ENCODE measurements around the gene RELN. TPM values are rescaled to one million over a fixed set of nuclear protein-coding genes. Genes with fewer than 3 reads are reported as not detected.

RELN gene
- total and polyA plus RNA-seq, 2 donors, result 0.28 to 0.96 TPM

DNA sequence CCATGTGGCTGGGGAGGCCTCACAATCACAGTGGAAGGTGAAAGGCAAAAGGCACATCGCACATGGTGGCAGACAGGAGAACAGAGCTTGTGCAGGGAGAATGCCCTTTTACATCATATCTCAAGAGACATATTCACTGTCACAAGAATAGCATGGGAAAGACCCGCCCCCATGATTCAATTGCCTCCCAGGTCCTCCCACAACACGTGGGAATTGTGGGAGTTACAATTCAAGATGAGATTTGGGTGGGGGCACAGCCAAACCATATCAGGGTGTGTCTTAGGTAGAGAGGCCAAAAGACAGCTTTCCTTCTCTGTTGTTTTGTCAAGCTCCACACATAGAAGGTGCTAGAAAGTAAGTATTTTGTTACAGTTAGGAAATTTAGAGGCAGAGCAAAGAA is 522.6 kb downstream of the RELN start:
- Histone ChIP-seq H3K27me3 (ENCODE audit: control insufficient read depth in 2 of 2, insufficient read depth in 1 of 2, low read length in 1 of 2) (no peaks in the 10 kb centered on the region), H3K9me3 (ENCODE audit: control insufficient read depth in 2 of 2, insufficient read depth in 1 of 2, low read length in 1 of 2) (no peaks in the 10 kb centered on the region), H3K4me1 (ENCODE audit: control insufficient read depth in 2 of 2, insufficient read depth in 2 of 2, low read length in 2 of 2) (no peaks in the 10 kb centered on the region), H3K36me3 (ENCODE audit: control insufficient read depth in 2 of 2, insufficient read depth in 2 of 2, low read length in 1 of 2) (no peaks in the 10 kb centered on the region), H3K4me3 (ENCODE audit: low read length in 2 of 2) (no peak overlapping the region), H3K27ac (ENCODE audit: low read depth in 1 of 2, low read length in 1 of 2) (no peak overlapping the region)
- 65% methylated on average over 3 of the region's 3 CpGs for WGBS
- DNase-seq (ENCODE audit: low read depth in 6 of 9, low spot score in 9 of 9), result no peak

DNA sequence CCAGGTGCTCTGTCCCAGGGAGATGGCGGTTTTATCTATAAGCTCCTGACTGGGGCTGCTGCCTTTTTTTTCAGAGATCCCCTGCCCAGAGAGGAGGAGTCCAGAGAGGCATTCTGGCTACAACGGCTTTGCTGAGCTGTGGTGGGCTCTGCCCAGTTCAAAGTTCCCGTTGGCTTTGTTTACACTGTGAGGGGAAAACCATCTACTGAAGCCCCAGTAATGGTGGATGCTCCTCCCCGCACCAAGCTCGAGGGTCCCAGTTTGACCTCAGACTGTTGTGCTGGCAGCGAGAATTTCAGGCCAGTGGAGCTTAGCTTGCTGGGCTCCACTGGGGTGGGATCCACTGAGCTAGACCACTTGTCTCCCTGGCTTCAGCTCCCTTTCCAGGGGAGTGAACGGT is 527.1 kb downstream of the RELN start:
- no peaks in the 10 kb centered on the region for H3K4me1 ChIP-seq (ENCODE audit: control insufficient read depth in 2 of 2, insufficient read depth in 2 of 2, low read length in 2 of 2)
- H3K27ac ChIP-seq (ENCODE audit: low read depth in 1 of 2, low read length in 1 of 2), result no peak overlapping the region
- no peaks in the 10 kb centered on the region for H3K36me3 ChIP-seq (ENCODE audit: control insufficient read depth in 2 of 2, insufficient read depth in 2 of 2, low read length in 1 of 2)
- H3K9me3 ChIP-seq (ENCODE audit: control insufficient read depth in 2 of 2, insufficient read depth in 1 of 2, low read length in 1 of 2), result no peaks in the 10 kb centered on the region
- no peaks in the 10 kb centered on the region for H3K27me3 ChIP-seq (ENCODE audit: control insufficient read depth in 2 of 2, insufficient read depth in 1 of 2, low read length in 1 of 2)
- no peak overlapping the region for H3K4me3 ChIP-seq (ENCODE audit: low read length in 2 of 2)
- WGBS, result 95% methylated on average over 7 of the region's 7 CpGs
- no peak for DNase-seq (ENCODE audit: low read depth in 6 of 9, low spot score in 9 of 9)

DNA sequence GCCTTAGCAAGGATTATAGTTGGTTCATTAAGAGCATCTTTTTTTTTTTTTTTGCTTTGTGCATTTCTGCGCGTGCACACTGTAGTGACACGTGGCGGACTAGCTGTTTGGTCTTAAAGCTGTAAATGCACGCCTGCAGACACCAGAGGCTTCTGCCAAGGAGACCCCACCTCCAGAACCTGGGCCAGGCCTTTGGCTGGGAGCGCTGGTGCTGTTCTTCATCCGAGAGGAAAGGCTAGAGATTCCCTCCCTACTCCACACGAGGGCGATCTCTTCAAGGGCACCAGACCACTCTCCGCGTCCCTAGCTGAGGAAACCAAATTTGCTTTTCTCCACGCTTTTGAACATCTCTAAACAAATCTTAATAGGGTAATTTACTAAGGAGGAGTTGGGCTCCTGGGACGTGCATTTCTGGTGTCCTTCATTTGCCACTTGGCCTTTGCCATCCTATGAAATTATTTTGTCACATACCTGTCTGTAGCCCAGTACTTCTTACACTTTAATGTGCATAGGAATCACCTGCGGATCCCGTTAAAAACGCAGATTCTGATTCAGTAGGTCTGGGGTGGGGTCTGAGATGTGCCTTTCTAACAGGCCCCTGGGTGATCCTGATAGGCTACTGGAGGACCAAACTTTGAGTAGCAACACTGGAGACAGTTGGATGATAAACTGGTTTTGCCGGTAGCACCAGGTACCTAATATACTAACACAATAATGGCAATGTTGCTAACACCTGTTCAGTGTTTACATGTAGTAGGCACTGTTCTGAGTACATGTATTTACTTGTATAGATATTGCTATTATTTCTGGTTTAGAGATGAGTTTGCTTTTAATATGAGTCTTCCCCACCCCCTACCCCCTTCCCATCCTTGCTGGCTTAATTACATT is 542.1 kb downstream of the RELN start:
- Histone ChIP-seq H3K4me1 (ENCODE audit: control insufficient read depth in 2 of 2, insufficient read depth in 2 of 2, low read length in 2 of 2) (peaks cover 0 to 7% of the 10 kb centered on the region in 2 donors), H3K36me3 (ENCODE audit: control insufficient read depth in 2 of 2, insufficient read depth in 2 of 2, low read length in 1 of 2) (no peaks in the 10 kb centered on the region), H3K27me3 (ENCODE audit: control insufficient read depth in 2 of 2, insufficient read depth in 1 of 2, low read length in 1 of 2) (peaks cover 26 to 52% of the 10 kb centered on the region in 2 donors), H3K27ac (ENCODE audit: low read depth in 1 of 2, low read length in 1 of 2) (no peak overlapping the region), H3K4me3 (ENCODE audit: low read length in 2 of 2) (no peak overlapping the region), H3K9me3 (ENCODE audit: control insufficient read depth in 2 of 2, insufficient read depth in 1 of 2, low read length in 1 of 2) (no peaks in the 10 kb centered on the region)
- 17% methylated on average over 17 of the region's 17 CpGs for WGBS
- DNase-seq (ENCODE audit: low read depth in 6 of 9, low spot score in 9 of 9), result peak in 5 of 9 donors; percentile 4 to 40 (median 15)

DNA sequence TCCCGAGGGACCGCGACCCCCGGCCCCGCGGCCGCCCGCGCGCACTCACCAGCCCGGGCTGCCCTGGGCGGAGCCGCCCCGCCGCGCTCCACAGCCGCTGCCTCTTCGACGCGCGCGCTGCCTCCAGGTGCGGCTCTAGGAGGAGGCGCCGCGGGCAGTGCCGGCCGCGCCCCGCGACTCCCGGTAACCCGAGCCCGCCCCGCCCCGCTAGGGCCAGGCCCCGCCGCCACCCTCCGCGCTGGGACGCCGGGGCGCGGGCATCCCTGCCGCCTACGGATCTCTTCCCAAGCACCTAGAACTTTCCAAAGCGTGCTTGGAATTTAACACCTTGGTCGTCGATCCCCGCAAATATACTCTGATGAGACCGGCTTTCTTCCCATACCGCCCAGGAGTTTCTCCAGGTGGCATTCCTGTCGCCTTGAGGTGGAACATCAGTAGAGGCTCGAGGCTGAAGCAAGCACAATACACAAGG is 543.4 kb downstream of the RELN start, which contains the start of gene SLC26A5:
Gene SLC26A5, minus strand, starts transcription at position 159 of the 472 bp plus-strand sequence. CDS start 24,693 bp downstream, outside the sequence.
- WGBS, result 3% methylated on average over 54 of the region's 54 CpGs
- H3K27ac ChIP-seq (ENCODE audit: low read depth in 1 of 2, low read length in 1 of 2), result no peak within 1 kb of the TSS
- peak within 1 kb of the TSS in 1 of 2 donors; percentile 19 for H3K4me3 ChIP-seq (ENCODE audit: low read length in 2 of 2)
- peaks cover 26 to 57% of the 10 kb centered on the region in 2 donors for H3K27me3 ChIP-seq (ENCODE audit: control insufficient read depth in 2 of 2, insufficient read depth in 1 of 2, low read length in 1 of 2)
- peak in 1 of 9 donors; percentile 4 for DNase-seq (ENCODE audit: low read depth in 6 of 9, low spot score in 9 of 9)
- no peaks in the 10 kb centered on the region for H3K9me3 ChIP-seq (ENCODE audit: control insufficient read depth in 2 of 2, insufficient read depth in 1 of 2, low read length in 1 of 2)
- H3K36me3 ChIP-seq (ENCODE audit: control insufficient read depth in 2 of 2, insufficient read depth in 2 of 2, low read length in 1 of 2), result no peaks in the 10 kb centered on the region
- H3K4me1 ChIP-seq (ENCODE audit: control insufficient read depth in 2 of 2, insufficient read depth in 2 of 2, low read length in 2 of 2), result peaks cover 0 to 7% of the 10 kb centered on the region in 2 donors

DNA sequence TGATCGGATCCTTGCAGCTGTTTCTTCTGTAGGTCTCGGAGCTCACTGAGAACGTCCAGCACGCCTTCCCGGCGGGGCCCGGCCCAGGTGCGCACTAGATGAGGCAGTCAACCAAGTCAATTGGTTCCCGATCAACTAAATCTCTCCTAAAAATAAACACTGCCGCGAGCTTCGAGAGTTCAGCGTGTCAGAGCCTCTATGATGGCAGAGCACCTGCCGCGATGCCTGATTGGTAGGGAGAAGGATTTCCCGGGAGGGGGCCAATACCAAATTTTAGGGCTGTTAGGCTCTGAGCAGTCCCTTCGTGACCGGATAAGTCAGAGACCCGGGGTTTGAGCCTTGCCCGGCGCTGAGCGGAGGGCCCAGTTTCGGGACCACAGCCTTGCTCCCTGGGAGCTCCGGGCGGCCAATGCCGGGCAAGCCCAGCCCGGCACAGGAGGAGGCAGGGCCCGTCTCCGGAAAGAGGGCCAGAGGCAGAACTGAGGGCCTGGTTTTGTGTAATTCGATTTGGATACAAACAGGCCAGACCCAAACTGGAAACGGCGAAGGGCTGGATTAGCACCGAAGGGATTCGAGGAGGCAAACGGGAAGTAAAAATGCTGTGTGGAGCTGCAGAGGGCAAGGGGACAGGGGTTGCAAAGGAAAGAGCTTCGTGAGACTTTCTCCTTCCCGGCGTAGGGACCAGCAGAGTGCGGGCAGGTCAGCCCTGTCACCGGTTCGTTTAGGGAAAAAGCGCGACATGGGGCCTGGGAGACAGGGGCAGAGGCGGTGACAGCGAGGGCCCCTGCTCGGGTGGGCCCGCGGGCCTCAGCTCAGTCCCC is 544.0 kb downstream of the RELN start:
- WGBS, result 6% methylated on average over 48 of the region's 48 CpGs
- H3K4me3 ChIP-seq (ENCODE audit: low read length in 2 of 2), result peak overlapping the region in 1 of 2 donors; percentile 19
- no peak overlapping the region for H3K27ac ChIP-seq (ENCODE audit: low read depth in 1 of 2, low read length in 1 of 2)
- peaks cover 0 to 7% of the 10 kb centered on the region in 2 donors for H3K4me1 ChIP-seq (ENCODE audit: control insufficient read depth in 2 of 2, insufficient read depth in 2 of 2, low read length in 2 of 2)
- H3K36me3 ChIP-seq (ENCODE audit: control insufficient read depth in 2 of 2, insufficient read depth in 2 of 2, low read length in 1 of 2), result no peaks in the 10 kb centered on the region
- DNase-seq (ENCODE audit: low read depth in 6 of 9, low spot score in 9 of 9), result peak in 1 of 9 donors; percentile 1
- H3K9me3 ChIP-seq (ENCODE audit: control insufficient read depth in 2 of 2, insufficient read depth in 1 of 2, low read length in 1 of 2), result no peaks in the 10 kb centered on the region
- H3K27me3 ChIP-seq (ENCODE audit: control insufficient read depth in 2 of 2, insufficient read depth in 1 of 2, low read length in 1 of 2), result peaks cover 26 to 57% of the 10 kb centered on the region in 2 donors

DNA sequence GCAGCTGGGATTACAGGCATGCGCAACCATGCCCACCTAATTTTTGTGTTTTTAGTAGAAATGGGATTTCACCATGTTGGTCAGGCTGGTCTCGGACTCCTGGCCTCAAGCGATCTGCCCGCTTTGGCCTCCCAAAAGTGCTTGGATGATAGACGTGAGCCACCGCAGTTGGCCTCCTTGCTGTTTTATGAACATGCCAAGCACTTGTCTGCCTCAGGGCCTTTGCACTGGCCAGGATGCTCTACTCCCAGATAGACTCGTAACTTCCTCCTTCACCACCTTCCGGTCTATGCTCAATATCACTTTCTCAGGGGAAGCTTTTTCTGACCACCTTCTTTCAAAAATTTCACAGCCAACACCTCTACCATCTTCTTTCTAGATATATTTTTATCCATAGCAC is 549.8 kb downstream of the RELN start:
- 97% methylated on average over 8 of the region's 8 CpGs for WGBS

DNA sequence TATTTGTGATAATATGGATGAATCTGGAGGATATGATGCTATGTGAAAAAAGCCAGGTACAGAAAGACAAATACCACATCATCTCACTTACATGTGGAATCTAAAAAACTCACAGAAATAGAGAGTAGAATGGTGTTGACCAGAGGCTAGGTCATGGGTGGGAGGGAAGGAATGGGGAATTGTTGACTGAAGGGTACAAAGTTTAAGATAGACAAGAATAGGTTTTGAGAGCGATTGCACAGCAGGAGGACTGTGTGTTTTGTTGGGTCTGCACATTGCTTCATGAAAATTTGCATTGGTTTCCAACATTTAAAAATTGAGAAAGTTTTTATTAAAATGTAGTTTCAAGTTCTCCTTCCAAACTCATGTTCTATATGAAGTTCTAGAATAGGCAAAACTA is 551.8 kb downstream of the RELN start:
- Histone ChIP-seq H3K27ac (ENCODE audit: low read depth in 1 of 2, low read length in 1 of 2) (no peak overlapping the region), H3K27me3 (ENCODE audit: control insufficient read depth in 2 of 2, insufficient read depth in 1 of 2, low read length in 1 of 2) (peaks cover 0 to 9% of the 10 kb centered on the region in 2 donors), H3K4me1 (ENCODE audit: control insufficient read depth in 2 of 2, insufficient read depth in 2 of 2, low read length in 2 of 2) (no peaks in the 10 kb centered on the region), H3K36me3 (ENCODE audit: control insufficient read depth in 2 of 2, insufficient read depth in 2 of 2, low read length in 1 of 2) (no peaks in the 10 kb centered on the region), H3K9me3 (ENCODE audit: control insufficient read depth in 2 of 2, insufficient read depth in 1 of 2, low read length in 1 of 2) (no peaks in the 10 kb centered on the region), H3K4me3 (ENCODE audit: low read length in 2 of 2) (no peak overlapping the region)
- WGBS, result 39% methylated on average over 1 of the region's 1 CpG
- DNase-seq (ENCODE audit: low read depth in 6 of 9, low spot score in 9 of 9), result no peak

More for the DNA sequence above, 549.8 kb downstream of the RELN start:
- H3K27me3 ChIP-seq (ENCODE audit: control insufficient read depth in 2 of 2, insufficient read depth in 1 of 2, low read length in 1 of 2), result peaks cover 0 to 29% of the 10 kb centered on the region in 2 donors
- DNase-seq (ENCODE audit: low read depth in 6 of 9, low spot score in 9 of 9), result no peak
- H3K4me1 ChIP-seq (ENCODE audit: control insufficient read depth in 2 of 2, insufficient read depth in 2 of 2, low read length in 2 of 2), result no peaks in the 10 kb centered on the region
- H3K9me3 ChIP-seq (ENCODE audit: control insufficient read depth in 2 of 2, insufficient read depth in 1 of 2, low read length in 1 of 2), result no peaks in the 10 kb centered on the region
- no peaks in the 10 kb centered on the region for H3K36me3 ChIP-seq (ENCODE audit: control insufficient read depth in 2 of 2, insufficient read depth in 2 of 2, low read length in 1 of 2)
- no peak overlapping the region for H3K27ac ChIP-seq (ENCODE audit: low read depth in 1 of 2, low read length in 1 of 2)
- H3K4me3 ChIP-seq (ENCODE audit: low read length in 2 of 2), result no peak overlapping the region

DNA sequence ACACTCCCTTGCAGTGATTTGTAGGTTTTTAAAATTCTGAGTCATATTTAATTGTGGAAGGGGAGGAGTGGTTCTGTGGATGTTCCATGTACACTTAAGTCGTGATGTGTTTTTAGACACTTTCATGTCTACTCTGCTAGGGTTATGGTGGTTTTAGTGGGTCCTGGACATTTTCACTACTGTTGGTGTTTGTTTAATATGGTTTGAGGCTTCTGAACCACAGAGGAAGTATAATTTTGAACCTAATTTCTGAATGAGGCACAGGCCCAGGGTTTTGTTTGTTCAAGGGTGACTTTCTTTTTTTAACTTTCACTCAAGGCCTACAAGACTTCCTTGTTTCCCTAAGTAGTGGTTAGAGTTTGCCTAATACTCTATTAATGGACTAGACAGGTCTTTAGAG is 556.7 kb downstream of the RELN start:
- Histone ChIP-seq H3K27me3 (ENCODE audit: control insufficient read depth in 2 of 2, insufficient read depth in 1 of 2, low read length in 1 of 2) (peaks cover 0 to 3% of the 10 kb centered on the region in 2 donors), H3K27ac (ENCODE audit: low read depth in 1 of 2, low read length in 1 of 2) (no peak overlapping the region), H3K4me3 (ENCODE audit: low read length in 2 of 2) (no peak overlapping the region), H3K9me3 (ENCODE audit: control insufficient read depth in 2 of 2, insufficient read depth in 1 of 2, low read length in 1 of 2) (no peaks in the 10 kb centered on the region), H3K4me1 (ENCODE audit: control insufficient read depth in 2 of 2, insufficient read depth in 2 of 2, low read length in 2 of 2) (no peaks in the 10 kb centered on the region), H3K36me3 (ENCODE audit: control insufficient read depth in 2 of 2, insufficient read depth in 2 of 2, low read length in 1 of 2) (no peaks in the 10 kb centered on the region)
- WGBS, result 3% methylated on average over 1 of the region's 1 CpG
- DNase-seq (ENCODE audit: low read depth in 6 of 9, low spot score in 9 of 9), result peak in 1 of 9 donors; percentile 7

DNA sequence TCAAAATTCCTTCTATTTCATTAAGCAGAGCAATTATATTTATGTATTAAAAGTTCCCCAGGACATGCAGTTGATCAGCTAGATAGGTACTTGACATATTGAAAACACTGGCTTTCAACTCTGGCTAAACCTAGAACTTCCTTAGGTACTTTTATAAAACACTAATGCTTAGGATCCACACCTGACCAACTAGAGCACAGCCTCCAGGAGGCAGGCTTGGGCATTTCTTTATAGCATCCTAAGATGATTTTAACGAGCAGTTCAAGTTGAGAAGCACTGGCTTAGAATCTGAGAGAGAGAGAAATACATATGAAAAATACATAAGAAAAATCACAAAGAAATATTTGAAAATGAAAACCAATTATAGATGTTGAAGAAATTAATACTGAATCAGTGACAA is 564.3 kb downstream of the RELN start:
- H3K27ac ChIP-seq (ENCODE audit: low read depth in 1 of 2, low read length in 1 of 2), result no peak overlapping the region
- DNase-seq (ENCODE audit: low read depth in 6 of 9, low spot score in 9 of 9), result no peak
- H3K4me3 ChIP-seq (ENCODE audit: low read length in 2 of 2), result no peak overlapping the region
- no peaks in the 10 kb centered on the region for H3K27me3 ChIP-seq (ENCODE audit: control insufficient read depth in 2 of 2, insufficient read depth in 1 of 2, low read length in 1 of 2)
- WGBS, result 72% methylated on average over 1 of the region's 1 CpG
- H3K36me3 ChIP-seq (ENCODE audit: control insufficient read depth in 2 of 2, insufficient read depth in 2 of 2, low read length in 1 of 2), result no peaks in the 10 kb centered on the region
- H3K9me3 ChIP-seq (ENCODE audit: control insufficient read depth in 2 of 2, insufficient read depth in 1 of 2, low read length in 1 of 2), result no peaks in the 10 kb centered on the region
- H3K4me1 ChIP-seq (ENCODE audit: control insufficient read depth in 2 of 2, insufficient read depth in 2 of 2, low read length in 2 of 2), result no peaks in the 10 kb centered on the region

Measured in thymus (tissue), 11 donors.